ENCODE data around the gene PCDHB14.
A peak's percentile ranks its signal among the peaks of the same experiment; 100 is the strongest.
"Not testable (repeated sequence)": the region's sequence is repeated elsewhere in the genome, so short reads cannot be mapped to it uniquely, and the experiment has no call there.

The PCDHB14 gene

DNA sequence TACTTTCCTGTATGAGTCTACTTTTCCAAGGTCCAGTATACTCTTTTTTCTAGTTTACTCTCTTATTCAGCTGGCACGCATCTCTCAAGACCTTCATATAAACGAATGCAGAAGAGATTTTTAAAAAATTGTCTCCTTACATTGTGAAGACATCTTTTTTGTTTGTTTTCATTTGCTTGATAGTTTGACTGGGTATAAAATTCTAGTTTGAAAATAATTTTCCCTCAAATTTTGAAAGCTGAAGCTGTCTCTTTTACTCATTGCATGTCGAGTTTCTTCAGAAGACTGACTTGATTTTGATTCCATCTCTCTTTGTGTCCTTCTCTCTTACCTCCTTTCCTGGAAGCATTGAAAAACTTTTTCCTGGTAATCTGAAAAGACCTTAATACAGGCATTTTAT is 26.8 kb upstream of the PCDHB14 start:
- no peak overlapping the region for H3K4me2 ChIP-seq (ENCODE audit: low read depth, low read length, poor library complexity, severe bottlenecking)
- no peaks in the 10 kb centered on the region for H3F3A ChIP-seq (ENCODE audit: low read depth)
- no peak overlapping the region for H3K9ac ChIP-seq (ENCODE audit: low read depth, low read length, poor library complexity, severe bottlenecking)
- no peaks in the 10 kb centered on the region for H3K79me2 ChIP-seq (ENCODE audit: insufficient read depth, low read length)
- no peak overlapping the region for H3K4me3 ChIP-seq (ENCODE audit: low read length, poor library complexity, severe bottlenecking)
- no peaks in the 10 kb centered on the region for H3K36me3 ChIP-seq (ENCODE audit: insufficient read depth, low read length)
- H4K20me1 ChIP-seq (ENCODE audit: insufficient read depth, low read length, poor library complexity, severe bottlenecking): no peaks in the 10 kb centered on the region
- H3K4me1 ChIP-seq (ENCODE audit: insufficient read depth, low read length, poor library complexity, severe bottlenecking): no peaks in the 10 kb centered on the region
- no peak overlapping the region for H2AFZ ChIP-seq (ENCODE audit: low read length)
- TF ChIP-seq, protein P1, sequence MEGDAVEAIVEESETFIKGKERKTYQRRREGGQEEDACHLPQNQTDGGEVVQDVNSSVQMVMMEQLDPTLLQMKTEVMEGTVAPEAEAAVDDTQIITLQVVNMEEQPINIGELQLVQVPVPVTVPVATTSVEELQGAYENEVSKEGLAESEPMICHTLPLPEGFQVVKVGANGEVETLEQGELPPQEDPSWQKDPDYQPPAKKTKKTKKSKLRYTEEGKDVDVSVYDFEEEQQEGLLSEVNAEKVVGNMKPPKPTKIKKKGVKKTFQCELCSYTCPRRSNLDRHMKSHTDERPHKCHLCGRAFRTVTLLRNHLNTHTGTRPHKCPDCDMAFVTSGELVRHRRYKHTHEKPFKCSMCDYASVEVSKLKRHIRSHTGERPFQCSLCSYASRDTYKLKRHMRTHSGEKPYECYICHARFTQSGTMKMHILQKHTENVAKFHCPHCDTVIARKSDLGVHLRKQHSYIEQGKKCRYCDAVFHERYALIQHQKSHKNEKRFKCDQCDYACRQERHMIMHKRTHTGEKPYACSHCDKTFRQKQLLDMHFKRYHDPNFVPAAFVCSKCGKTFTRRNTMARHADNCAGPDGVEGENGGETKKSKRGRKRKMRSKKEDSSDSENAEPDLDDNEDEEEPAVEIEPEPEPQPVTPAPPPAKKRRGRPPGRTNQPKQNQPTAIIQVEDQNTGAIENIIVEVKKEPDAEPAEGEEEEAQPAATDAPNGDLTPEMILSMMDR (conservative IDR thresholded peaks at IDR 0.05; ENCODE audit: low read length): no peak
- no peak for TF ChIP-seq EZH2phosphoT487 (IDR thresholded peaks at IDR 0.05; ENCODE audit: borderline replicate concordance)
- H3K9me2 ChIP-seq (replicated peaks; ENCODE audit: low read depth, low read length): no peaks in the 10 kb centered on the region
- no peaks in the 10 kb centered on the region for H3K9me3 ChIP-seq (ENCODE audit: insufficient read depth, low read depth, low read length)
- no peaks in the 10 kb centered on the region for H3K27me3 ChIP-seq (ENCODE audit: insufficient read depth, low read length, poor library complexity, severe bottlenecking)

DNA sequence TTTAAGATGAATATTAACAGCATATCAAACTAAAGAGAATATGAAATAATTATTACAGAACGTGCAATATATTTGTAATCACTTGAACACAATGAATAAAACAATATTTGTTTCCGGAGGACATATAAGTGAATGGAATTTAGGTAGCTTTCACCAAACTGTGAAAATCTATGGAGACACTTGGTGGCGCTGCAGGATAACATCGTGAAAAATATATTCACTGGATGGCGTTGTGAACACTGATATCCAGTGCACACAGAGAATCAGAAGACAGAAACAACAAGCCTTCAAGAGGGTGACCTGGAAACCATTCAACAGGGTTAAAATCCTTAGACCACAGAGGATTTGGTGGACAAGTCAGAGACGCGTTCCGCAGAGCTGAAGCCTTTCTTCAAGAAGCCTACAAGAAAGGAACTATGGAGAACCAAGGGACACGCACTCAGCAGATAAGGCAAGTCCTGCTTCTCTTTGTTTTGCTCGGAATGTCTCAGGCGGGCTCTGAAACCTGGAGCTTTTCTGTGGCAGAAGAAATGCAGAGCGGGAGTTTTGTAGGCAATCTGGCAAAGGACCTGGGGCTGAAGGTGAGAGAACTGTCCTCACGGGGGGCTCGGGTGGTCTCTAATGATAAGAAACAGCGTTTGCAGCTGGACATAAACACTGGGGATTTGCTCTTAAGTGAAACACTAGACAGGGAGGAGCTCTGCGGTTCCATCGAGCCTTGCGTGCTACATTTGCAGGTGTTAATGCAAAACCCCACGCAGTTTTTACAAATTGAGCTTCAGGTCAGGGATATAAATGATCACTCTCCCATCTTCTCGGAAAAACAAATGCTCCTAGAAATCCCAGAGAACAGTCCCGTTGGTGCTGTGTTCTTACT is 23.5 kb upstream of the PCDHB14 start, which contains the start of gene PCDHB11:
TSS of gene PCDHB11 (plus strand) at position 269 of the 877 bp plus-strand sequence. CDS start at position 417, 148 bp downstream.
- H3K27me3 ChIP-seq (ENCODE audit: insufficient read depth, low read length, poor library complexity, severe bottlenecking): no peaks in the 10 kb centered on the region
- no peaks in the 10 kb centered on the region for H3K79me2 ChIP-seq (ENCODE audit: insufficient read depth, low read length)
- H3K4me2 ChIP-seq (ENCODE audit: low read depth, low read length, poor library complexity, severe bottlenecking): no peak within 1 kb of the TSS
- H2AFZ ChIP-seq (ENCODE audit: low read length): no peak within 1 kb of the TSS
- no peak within 1 kb of the TSS for H3K9ac ChIP-seq (ENCODE audit: low read depth, low read length, poor library complexity, severe bottlenecking)
- H3K9me2 ChIP-seq (replicated peaks; ENCODE audit: low read depth, low read length): no peaks in the 10 kb centered on the region
- no peaks in the 10 kb centered on the region for H3K9me3 ChIP-seq (ENCODE audit: insufficient read depth, low read depth, low read length)
- H3K4me1 ChIP-seq (ENCODE audit: insufficient read depth, low read length, poor library complexity, severe bottlenecking): no peaks in the 10 kb centered on the region
- no peak within 1 kb of the TSS for H3K4me3 ChIP-seq (ENCODE audit: low read length, poor library complexity, severe bottlenecking)
- H3K36me3 ChIP-seq (ENCODE audit: insufficient read depth, low read length): no peaks in the 10 kb centered on the region
- no peak for TF ChIP-seq EZH2phosphoT487 (IDR thresholded peaks at IDR 0.05; ENCODE audit: borderline replicate concordance)
- TF ChIP-seq, protein P1 (conservative IDR thresholded peaks at IDR 0.05; ENCODE audit: low read length): peak; percentile 61
- no peaks in the 10 kb centered on the region for H4K20me1 ChIP-seq (ENCODE audit: insufficient read depth, low read length, poor library complexity, severe bottlenecking)
- H3F3A ChIP-seq (ENCODE audit: low read depth): no peaks in the 10 kb centered on the region

DNA sequence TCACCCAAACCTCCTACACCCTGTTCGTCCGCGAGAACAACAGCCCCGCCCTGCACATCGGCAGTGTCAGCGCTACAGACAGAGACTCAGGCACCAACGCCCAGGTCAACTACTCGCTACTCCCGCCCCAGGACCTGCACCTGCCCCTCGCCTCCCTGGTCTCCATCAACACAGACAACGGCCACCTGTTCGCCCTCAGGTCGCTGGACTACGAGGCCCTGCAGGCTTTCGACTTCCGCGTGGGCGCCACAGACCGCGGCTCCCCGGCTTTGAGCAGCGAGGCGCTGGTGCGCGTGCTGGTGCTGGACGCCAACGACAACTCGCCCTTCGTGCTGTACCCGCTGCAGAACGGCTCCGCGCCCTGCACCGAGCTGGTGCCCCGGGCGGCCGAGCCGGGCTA is 22.0 kb upstream of the PCDHB14 start:
- H3K9me2 ChIP-seq (replicated peaks; ENCODE audit: low read depth, low read length): not testable (repeated sequence)

DNA sequence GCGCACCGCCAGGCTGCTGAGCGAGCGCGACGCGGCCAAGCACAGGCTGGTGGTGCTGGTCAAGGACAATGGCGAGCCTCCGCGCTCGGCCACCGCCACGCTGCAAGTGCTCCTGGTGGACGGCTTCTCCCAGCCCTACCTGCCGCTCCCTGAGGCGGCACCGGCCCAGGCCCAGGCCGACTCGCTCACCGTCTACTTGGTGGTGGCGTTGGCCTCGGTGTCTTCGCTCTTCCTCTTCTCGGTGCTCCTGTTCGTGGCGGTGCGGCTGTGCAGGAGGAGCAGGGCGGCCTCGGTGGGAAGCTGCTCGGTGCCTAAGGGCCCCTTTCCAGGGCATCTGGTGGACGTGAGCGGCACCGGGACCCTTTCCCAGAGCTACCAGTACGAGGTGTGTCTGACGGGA is 21.5 kb upstream of the PCDHB14 start:
- not testable (repeated sequence) for H3K36me3 ChIP-seq (ENCODE audit: insufficient read depth, low read length); H3K79me2 ChIP-seq (ENCODE audit: insufficient read depth, low read length); H2AFZ ChIP-seq (ENCODE audit: low read length); H3K4me3 ChIP-seq (ENCODE audit: low read length, poor library complexity, severe bottlenecking); H3K9me2 ChIP-seq (replicated peaks; ENCODE audit: low read depth, low read length); H3K4me2 ChIP-seq (ENCODE audit: low read depth, low read length, poor library complexity, severe bottlenecking); H3K27me3 ChIP-seq (ENCODE audit: insufficient read depth, low read length, poor library complexity, severe bottlenecking); H3K9ac ChIP-seq (ENCODE audit: low read depth, low read length, poor library complexity, severe bottlenecking); H3K4me1 ChIP-seq (ENCODE audit: insufficient read depth, low read length, poor library complexity, severe bottlenecking); H4K20me1 ChIP-seq (ENCODE audit: insufficient read depth, low read length, poor library complexity, severe bottlenecking); H3K9me3 ChIP-seq (ENCODE audit: insufficient read depth, low read depth, low read length); H3F3A ChIP-seq (ENCODE audit: low read depth)

More for the DNA sequence above, 22.0 kb upstream of the PCDHB14 start:
- H4K20me1 ChIP-seq (ENCODE audit: insufficient read depth, low read length, poor library complexity, severe bottlenecking); H3K4me2 ChIP-seq (ENCODE audit: low read depth, low read length, poor library complexity, severe bottlenecking); H3K9ac ChIP-seq (ENCODE audit: low read depth, low read length, poor library complexity, severe bottlenecking); H3F3A ChIP-seq (ENCODE audit: low read depth); H2AFZ ChIP-seq (ENCODE audit: low read length); H3K4me1 ChIP-seq (ENCODE audit: insufficient read depth, low read length, poor library complexity, severe bottlenecking); H3K27me3 ChIP-seq (ENCODE audit: insufficient read depth, low read length, poor library complexity, severe bottlenecking); H3K4me3 ChIP-seq (ENCODE audit: low read length, poor library complexity, severe bottlenecking); H3K36me3 ChIP-seq (ENCODE audit: insufficient read depth, low read length); H3K9me3 ChIP-seq (ENCODE audit: insufficient read depth, low read depth, low read length); H3K79me2 ChIP-seq (ENCODE audit: insufficient read depth, low read length): not testable (repeated sequence)
